HL-60 (cell line): ENCODE measurements around the gene SMG7.

Experiments used
- DNase-seq, 2 experiments: peaks; one replicate each; pipeline ENCODE4 v3.0.0-alpha.2; 2010 to 2020; ENCODE audit warnings: low read depth in 1 of 2, low spot score in 1 of 2
- H3K27ac ChIP-seq: fragments of 250-450 bp; sonication (Bioruptor Pico); replicated peaks from 2 replicates; pipeline ENCODE4 v1.5.1; 2020; ENCODE audit warnings: mild to moderate bottlenecking, moderate library complexity
- H3K27me3 ChIP-seq: fragments of 250-450 bp; sonication (Bioruptor Pico); 2 replicates; pipeline ENCODE4 v1.5.1; 2021; ENCODE audit warnings: mild to moderate bottlenecking, moderate library complexity; ENCODE audit not compliant: insufficient read depth, poor library complexity, severe bottlenecking
- H3K4me3 ChIP-seq: replicated peaks from 2 replicates; pipeline ENCODE4 v1.5.1; 2011; ENCODE audit warnings: mild to moderate bottlenecking, control low read depth, low read length; ENCODE audit not compliant: insufficient read depth
- CTCF ChIP-seq: IDR thresholded peaks from one replicate; pipeline ENCODE4 v1.5.1; 2011; ENCODE audit warnings: low read length, control low read depth, inconsistent platforms; ENCODE audit not compliant: insufficient read depth
- GABPA ChIP-seq: IDR thresholded peaks from 2 replicates; pipeline ENCODE4 v1.6.1; 2012; ENCODE audit warnings: low read depth
- POLR2AphosphoS5 ChIP-seq: IDR thresholded peaks from 2 replicates; pipeline ENCODE4 v1.6.1; 2012; ENCODE audit warnings: low read depth
- REST ChIP-seq: IDR thresholded peaks from 2 replicates; pipeline ENCODE4 v1.6.1; 2012; ENCODE audit warnings: low read depth; ENCODE audit not compliant: insufficient replicate concordance
- SPI1 ChIP-seq: IDR thresholded peaks from 2 replicates; pipeline ENCODE4 v1.6.1; 2012; ENCODE audit warnings: low read depth, mild to moderate bottlenecking, borderline replicate concordance

The SMG7 gene

GRCh38 chr1:183493540-183494245 is 21.4 kb downstream of the SMG7 start:
- H3K27ac ChIP-seq: no peak overlapping the region
- no peak for DNase-seq
- TF ChIP-seq CTCF: no peak
- no peak for TF ChIP-seq SPI1
- TF ChIP-seq REST: no peak
- no peak for TF ChIP-seq GABPA
- TF ChIP-seq POLR2AphosphoS5: no peak
- H3K4me3 ChIP-seq: no peak overlapping the region
- no peaks in the 10 kb centered on the region for H3K27me3 ChIP-seq

GRCh38 chr1:183495420-183495819 is 23.1 kb downstream of the SMG7 start:
- Histone ChIP-seq H3K27me3 (no peaks in the 10 kb centered on the region), H3K27ac (no peak overlapping the region), H3K4me3 (no peak overlapping the region)
- TF ChIP-seq CTCF: no peak
- no peak for TF ChIP-seq POLR2AphosphoS5
- no peak for TF ChIP-seq REST
- TF ChIP-seq GABPA: no peak
- TF ChIP-seq SPI1: no peak
- no peak for DNase-seq

- DNase-seq: no peak
- no peak for TF ChIP-seq SPI1
- TF ChIP-seq CTCF: no peak
- no peak for TF ChIP-seq GABPA
- no peak for TF ChIP-seq REST
- no peak for TF ChIP-seq POLR2AphosphoS5
- no peak overlapping the region for H3K27ac ChIP-seq
- H3K4me3 ChIP-seq: no peak overlapping the region
- H3K27me3 ChIP-seq: no peaks in the 10 kb centered on the region
Observed at GRCh38 chr1:183497218-183497617, 24.9 kb downstream of the SMG7 start.
